ENCODE results near the gene LCE3A. TPM values are rescaled to one million over a fixed set of nuclear protein-coding genes. Genes with fewer than 3 reads are reported as not detected.
A peak's percentile ranks its signal among the peaks of the same experiment; 100 is the strongest.

Gene LCE3A
- total RNA-seq, 1 donor from 2014 or later = not detected

DNA sequence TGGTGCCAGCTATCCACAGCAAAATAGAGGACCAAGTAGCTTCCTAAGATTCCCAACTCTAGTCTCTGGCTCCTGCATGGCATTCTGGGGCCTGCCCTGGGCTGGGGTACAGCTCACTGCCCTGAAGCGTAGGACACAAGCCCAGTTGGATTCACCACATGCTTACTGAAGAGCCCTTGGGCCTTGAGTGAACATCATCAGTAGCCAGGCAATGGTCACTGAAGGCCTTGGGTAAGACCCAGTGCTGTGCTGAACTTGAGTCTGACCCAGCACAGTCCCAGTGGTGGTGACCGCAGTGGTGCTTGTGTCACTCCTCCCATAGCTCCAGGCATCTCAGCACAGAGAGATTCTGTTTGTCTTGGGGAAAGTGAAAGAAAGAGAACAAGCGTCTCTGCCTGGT is 7.7 kb upstream of the LCE3A start:
- intact Hi-C loops (cut with DNase I) = no loop called here
- no peaks in the 10 kb centered on the region for H3K9me3 ChIP-seq
- no peaks in the 10 kb centered on the region for H3K4me1 ChIP-seq
- TF ChIP-seq, protein P1, sequence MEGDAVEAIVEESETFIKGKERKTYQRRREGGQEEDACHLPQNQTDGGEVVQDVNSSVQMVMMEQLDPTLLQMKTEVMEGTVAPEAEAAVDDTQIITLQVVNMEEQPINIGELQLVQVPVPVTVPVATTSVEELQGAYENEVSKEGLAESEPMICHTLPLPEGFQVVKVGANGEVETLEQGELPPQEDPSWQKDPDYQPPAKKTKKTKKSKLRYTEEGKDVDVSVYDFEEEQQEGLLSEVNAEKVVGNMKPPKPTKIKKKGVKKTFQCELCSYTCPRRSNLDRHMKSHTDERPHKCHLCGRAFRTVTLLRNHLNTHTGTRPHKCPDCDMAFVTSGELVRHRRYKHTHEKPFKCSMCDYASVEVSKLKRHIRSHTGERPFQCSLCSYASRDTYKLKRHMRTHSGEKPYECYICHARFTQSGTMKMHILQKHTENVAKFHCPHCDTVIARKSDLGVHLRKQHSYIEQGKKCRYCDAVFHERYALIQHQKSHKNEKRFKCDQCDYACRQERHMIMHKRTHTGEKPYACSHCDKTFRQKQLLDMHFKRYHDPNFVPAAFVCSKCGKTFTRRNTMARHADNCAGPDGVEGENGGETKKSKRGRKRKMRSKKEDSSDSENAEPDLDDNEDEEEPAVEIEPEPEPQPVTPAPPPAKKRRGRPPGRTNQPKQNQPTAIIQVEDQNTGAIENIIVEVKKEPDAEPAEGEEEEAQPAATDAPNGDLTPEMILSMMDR (IDR thresholded peaks at IDR 0.05) = no peak
- H3K4me3 ChIP-seq = no peak overlapping the region
- no peak overlapping the region for H3K27ac ChIP-seq
- DNase-seq (no peak), ATAC-seq (no peak)
- no peaks in the 10 kb centered on the region for H3K27me3 ChIP-seq
- H3K36me3 ChIP-seq = no peaks in the 10 kb centered on the region

DNA sequence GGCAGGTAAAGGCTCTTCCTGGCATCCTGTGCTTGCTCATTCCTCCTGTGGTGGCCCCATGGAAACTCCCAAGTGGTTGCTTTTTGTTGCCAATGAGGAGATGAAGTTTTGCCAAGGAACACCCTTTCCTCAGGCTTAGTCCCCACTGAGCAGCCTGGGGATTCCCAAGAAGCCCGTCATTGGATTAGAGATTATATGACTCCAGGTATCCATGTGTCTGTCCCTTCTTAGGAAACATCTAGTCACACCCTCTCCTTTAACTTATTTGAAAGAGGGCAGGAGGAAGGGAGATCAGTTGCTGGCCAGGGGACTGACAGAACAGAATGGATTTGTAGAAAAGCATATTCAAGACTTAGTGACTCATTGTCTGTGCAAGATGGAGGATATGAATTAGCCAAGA is 3.8 kb upstream of the LCE3A start:
- intact Hi-C loops (cut with DNase I) = no loop called here
- TF ChIP-seq, protein P1 (IDR thresholded peaks at IDR 0.05) = no peak
- ATAC-seq (no peak), DNase-seq (no peak)
- Histone ChIP-seq H3K4me3 (no peak overlapping the region), H3K36me3 (no peaks in the 10 kb centered on the region), H3K9me3 (no peaks in the 10 kb centered on the region), H3K27ac (no peak overlapping the region), H3K4me1 (no peaks in the 10 kb centered on the region), H3K27me3 (no peaks in the 10 kb centered on the region)

DNA sequence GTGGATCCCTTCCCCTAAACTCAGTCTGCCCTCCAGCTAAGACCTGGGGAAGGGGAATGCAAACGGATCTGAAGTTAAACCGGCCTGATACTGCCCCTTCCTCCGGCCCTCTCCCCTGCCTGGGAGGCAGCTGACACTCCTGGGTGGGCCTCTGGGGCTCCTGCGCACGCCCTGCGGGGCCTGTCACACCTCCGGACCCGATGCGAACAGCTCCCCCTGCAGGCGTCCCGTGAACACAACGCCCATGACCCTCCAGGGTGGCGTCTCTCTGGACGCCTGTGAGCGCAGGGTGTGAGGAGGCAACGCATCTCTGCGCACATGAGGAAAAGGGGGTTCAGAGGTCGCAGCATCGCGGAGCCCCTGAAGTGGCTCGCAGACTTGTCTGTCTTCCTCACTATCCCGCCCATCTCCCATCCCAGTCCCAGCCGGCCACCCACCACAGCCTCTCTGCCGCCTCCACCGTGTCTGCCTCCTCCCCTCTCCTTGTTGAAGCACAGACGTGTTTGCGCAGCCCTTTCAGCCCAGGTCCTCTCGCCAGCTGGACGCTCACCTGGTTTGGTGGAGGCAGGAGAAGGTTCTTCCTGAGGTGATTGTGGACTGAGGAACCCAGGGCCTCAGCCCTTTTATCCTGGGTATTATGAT is 421 bp upstream of the LCE3A start:
- TF ChIP-seq, protein P1 (IDR thresholded peaks at IDR 0.05) = peak; percentile 7
- Histone ChIP-seq H3K4me3 (no peak overlapping the region), H3K27ac (no peak overlapping the region), H3K36me3 (no peaks in the 10 kb centered on the region), H3K27me3 (no peaks in the 10 kb centered on the region), H3K9me3 (peaks cover 7% of the 10 kb centered on the region), H3K4me1 (no peaks in the 10 kb centered on the region)
- ATAC-seq (peak; percentile 51), DNase-seq (no peak)
- intact Hi-C loops (cut with DNase I) = no loop called here

DNA sequence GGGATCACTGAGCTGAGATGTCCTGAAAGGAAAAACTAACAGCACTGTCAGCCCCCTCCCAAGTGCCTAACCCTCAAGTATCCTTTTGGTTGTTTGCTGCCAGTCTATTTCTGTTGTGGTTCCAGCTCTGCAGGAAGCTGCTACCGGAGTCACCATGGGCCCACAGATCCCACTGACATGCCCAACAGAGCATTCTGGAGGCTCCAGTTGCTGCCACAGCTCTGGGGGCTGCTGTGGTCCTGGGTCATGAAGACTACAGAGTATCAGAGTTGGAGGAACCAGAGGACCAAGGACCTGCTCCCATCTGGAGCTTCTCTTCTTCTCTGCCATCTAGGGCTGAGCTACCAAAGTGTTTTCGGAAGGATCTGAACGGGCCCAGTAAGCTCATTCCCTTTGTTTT is 910 bp downstream of the LCE3A start:
- no peaks in the 10 kb centered on the region for H3K27me3 ChIP-seq
- TF ChIP-seq, protein P1 (IDR thresholded peaks at IDR 0.05) = no peak
- no peak for DNase-seq
- peaks cover 16% of the 10 kb centered on the region for H3K9me3 ChIP-seq
- H3K4me1 ChIP-seq = no peaks in the 10 kb centered on the region
- no peaks in the 10 kb centered on the region for H3K36me3 ChIP-seq
- H3K4me3 ChIP-seq = no peak overlapping the region
- no peak for ATAC-seq
- no peak overlapping the region for H3K27ac ChIP-seq
- intact Hi-C loops (cut with DNase I) = no loop called here

DNA sequence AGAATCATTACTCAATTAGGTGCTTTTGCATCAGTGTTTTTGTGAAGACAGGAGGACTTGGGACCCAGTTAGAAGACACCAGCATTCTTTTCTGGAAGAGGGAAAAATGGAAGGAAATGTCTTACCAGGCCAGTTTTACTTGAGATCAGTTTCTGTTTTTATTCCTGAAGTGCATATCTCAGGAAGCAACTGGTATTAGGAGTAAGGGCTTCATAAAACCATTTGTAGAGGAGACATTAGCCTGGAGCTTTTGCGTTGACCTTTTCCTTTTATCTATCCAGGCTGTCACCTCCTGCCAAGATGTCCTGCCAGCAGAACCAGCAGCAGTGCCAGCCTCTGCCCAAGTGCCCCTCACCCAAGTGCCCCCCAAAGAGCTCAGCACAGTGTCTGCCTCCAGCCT is 9.4 kb downstream of the LCE3A start, which contains the start of gene LCE3B:
Gene LCE3B, plus strand, starts transcription at position 301 of the 400 bp plus-strand sequence. Its CDS starts 0 bp downstream, at position 301.
- Histone ChIP-seq H3K9me3 (peaks cover 10% of the 10 kb centered on the region), H3K4me1 (no peaks in the 10 kb centered on the region), H3K4me3 (no peak within 1 kb of the TSS), H3K27ac (no peak within 1 kb of the TSS), H3K36me3 (no peaks in the 10 kb centered on the region), H3K27me3 (no peaks in the 10 kb centered on the region)
- TF ChIP-seq, protein P1 (IDR thresholded peaks at IDR 0.05) = no peak
- no peak for DNase-seq
- no peak for ATAC-seq
- intact Hi-C loops (cut with DNase I) = no loop called here

DNA sequence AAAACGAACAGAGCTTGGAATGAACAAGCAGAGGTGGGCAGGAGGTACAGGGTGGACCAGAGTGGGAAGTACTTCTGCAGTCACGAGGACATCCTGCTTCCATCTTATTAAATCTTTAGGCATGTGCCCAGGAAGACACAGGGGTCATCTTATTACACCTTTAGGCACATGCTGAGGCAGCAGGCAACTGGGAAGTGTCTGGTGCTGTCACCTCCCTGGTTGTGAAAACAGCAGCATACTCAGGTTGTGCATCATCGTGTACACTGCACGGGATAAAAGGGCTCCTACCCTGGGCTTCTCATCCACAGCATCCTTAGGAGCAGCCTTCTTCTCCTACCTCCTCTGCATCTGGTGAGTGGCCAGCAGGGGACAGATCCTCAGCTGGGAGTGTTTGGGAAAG is 23.0 kb downstream of the LCE3A start, which contains the start of gene LCE3C:
Gene LCE3C, plus strand, starts transcription at position 301 of the 400 bp plus-strand sequence. CDS start 498 bp downstream, outside the sequence.
- ATAC-seq (no peak), DNase-seq (no peak)
- H3K27ac ChIP-seq = no peak within 1 kb of the TSS
- no peaks in the 10 kb centered on the region for H3K36me3 ChIP-seq
- intact Hi-C loops (cut with DNase I) = no loop called here
- H3K4me1 ChIP-seq = no peaks in the 10 kb centered on the region
- no peaks in the 10 kb centered on the region for H3K27me3 ChIP-seq
- no peak within 1 kb of the TSS for H3K4me3 ChIP-seq
- TF ChIP-seq, protein P1 (IDR thresholded peaks at IDR 0.05) = no peak
- H3K9me3 ChIP-seq = no peaks in the 10 kb centered on the region

Data from upper lobe of right lung (tissue), 1 donor.